NCI-H187 treated with DMSO at 0.1 percent for 48 hours (cell line): ENCODE measurements around the gene RAB8B.

Experiments used
- DNase-seq: peaks from one replicate; lab custom pipeline; 2025; lab: John Stamatoyannopoulos, UW

RAB8B gene

DNA sequence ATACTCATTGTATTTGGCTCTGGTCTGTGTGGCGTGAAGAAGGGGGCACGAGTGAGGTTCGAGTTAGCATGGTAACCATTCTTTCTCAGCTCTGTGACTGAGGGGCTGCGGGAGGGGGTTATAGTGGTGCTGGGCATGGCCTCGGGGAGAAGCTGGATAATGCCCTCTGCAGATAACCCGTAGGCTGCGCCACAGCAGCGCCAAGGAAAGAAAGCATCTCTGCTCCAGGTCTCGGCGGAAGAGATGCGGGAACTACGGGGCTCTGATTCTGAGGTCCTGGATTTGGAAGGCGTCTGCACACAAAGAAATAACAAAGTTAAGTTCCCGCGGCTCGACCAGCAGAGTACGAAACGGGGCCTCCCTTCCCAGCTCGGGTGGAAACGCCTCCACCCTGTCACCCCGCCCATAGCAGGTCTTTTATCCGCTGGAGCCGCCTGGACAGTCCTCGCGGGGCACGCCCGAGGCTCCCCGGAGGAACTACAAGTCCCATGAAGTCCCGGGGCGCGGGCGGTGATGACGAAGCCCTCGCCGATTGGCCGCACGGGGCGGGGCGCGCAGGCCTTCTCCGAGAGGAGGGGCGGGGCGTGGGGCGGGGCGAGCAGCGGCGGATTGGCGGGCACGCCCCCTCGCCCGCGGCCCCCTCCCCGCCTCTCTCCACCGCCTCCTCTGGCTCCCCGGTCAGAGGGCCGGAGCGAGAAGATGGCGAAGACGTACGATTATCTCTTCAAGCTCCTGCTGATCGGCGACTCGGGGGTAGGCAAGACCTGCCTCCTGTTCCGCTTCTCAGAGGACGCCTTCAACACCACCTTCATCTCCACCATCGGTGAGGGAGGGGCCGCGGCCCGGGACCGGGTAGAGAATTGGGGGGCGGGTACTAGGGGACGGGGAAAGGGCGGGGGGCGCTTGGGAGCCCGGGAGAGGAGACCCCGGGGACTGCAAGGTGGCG, at the start of gene RAB8B:
RAB8B (plus strand) TSS at position 681 of the 946 bp plus-strand sequence; CDS start at position 700, 19 bp downstream.
- peak; percentile 34 for DNase-seq

DNA sequence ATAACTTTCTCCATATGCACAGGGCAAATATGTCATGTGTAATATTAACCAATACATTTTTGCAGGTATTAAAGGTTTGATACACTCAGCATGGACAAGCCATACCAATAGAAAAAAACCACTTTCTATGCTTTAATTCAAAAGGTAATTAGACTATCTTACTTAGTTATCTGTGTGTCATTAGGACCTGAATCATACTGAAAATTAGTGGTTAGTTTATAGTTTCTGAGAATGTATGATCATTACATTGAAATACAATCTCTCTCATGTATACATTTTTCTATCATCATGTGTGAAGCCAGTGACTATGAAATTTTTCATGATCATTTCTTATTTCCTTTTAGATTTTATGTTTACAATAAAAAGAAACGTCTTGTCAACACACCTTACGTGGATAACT, 48.5 kb upstream of the RAB8B start:
- DNase-seq, result no peak

DNA sequence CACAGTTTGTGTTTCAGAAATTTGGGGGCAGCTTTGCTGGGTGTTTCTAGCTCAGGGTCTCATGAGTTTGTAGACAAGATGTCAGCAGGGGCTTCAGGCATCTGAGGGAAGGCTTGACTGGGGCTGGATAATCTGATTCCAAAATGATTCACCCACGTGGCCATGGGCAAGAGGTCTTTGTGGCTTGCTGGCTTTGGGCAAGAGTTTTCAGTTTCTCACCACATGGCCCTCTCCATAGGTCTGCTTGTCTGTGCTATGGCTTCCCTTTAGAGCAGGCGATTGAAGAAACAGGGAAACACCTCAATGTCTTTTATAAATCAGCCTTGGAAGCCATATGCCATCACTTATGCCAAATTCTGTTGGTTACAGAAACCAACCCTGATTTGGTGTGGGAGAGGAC, 44.0 kb upstream of the RAB8B start:
- no peak for DNase-seq

DNA sequence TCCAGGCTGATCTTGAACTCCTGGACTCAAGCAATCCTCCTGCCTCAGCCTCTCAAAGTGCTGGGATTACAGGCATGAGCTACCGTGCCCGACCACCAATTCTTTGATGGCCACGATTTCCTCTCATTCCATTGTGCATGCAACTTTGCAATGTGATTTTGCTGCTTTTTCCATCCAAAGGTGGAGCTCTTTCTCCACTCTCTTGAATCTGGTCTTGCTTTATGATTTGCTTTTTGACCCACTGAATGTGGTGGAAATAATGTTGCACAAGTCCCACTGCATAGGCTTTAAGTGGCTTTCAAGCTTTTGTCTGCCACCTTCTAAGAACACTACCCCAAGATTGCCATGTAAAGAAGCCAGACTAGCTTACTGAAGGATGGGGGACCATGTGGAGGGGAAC, 42.7 kb upstream of the RAB8B start:
- no peak for DNase-seq

DNA sequence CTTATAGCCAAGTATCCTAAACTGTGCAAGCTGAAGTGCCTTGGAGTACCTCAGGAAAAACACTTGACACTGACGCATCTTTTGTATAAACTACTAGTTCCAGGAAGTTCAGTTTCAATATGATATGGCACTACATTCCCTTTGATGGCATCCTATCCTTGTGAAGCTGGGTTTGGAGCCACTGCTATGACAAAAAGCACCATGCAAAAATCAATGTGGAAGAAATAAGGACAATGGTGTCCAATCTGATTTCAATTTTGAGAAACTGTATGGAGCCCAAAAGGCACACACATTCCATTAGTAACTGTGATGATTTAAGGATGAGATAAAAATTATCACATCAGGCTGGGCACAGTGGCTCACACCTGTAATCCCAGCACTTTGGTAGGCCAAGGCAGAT, 37.7 kb upstream of the RAB8B start:
- DNase-seq, result no peak

DNA sequence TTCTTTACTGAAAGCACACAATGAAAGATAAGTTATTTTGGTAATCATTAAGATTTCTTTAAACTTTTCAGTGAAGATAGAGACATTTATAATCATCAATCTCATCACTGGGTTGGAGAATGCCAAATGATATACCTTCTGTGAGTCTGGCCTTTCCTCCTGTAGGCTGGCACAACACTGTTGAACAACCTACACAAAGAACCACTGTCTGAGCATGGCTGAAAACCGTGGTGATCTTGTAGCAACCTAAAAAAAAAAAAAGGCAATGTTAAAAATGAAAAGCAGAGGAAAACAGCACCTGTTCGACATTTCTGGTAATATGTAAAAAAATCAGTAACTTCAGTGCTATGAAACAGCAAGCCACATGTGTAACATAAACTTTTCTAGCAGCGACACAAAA, 33.9 kb upstream of the RAB8B start:
- no peak for DNase-seq

DNA sequence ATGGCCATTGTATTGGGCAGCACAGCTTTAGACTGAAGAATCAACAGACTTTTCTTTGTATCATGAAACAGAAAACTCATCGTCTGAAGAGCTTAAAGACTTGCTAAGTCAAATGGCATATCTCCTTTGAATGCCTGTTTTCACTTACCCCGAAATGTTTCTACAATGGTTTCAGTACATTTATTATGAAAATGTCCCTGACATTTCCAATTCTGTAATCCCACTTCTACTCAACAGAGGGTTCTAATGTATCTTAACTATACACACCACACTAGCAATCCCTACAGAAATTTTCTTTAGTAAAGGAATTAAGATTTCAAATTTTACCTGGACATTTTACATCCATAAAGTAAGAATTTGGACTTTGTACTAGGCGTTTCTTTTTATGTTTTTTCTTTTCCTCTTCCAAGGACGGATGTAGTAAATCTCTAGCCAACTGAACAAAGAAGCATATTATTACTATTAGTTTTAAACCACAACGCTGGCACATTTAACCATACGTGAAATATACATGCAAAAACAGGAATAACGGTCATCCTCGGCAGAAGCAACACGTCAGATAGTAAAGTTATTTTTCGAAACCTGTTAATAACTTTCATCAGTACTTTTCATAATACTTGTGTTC, 33.2 kb upstream of the RAB8B start:
- no peak for DNase-seq

DNA sequence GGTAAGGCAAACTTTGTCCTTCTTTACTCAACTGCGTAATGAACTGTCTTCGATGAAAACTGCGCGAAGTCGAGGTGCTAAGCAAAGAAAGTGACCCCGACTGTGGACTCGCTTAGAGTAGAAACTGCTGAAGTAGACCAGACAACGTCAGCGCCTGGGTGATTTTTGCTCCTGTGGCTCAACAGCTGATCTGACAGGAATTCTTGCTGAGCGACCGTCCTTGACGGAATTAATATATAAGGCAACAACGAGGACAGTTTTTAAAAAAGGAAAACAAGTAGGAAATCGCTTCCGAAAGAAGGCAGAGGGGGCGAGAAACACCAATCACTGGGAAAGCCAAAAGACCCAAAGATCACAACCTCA, 32.7 kb upstream of the RAB8B start:
- no peak for DNase-seq

DNA sequence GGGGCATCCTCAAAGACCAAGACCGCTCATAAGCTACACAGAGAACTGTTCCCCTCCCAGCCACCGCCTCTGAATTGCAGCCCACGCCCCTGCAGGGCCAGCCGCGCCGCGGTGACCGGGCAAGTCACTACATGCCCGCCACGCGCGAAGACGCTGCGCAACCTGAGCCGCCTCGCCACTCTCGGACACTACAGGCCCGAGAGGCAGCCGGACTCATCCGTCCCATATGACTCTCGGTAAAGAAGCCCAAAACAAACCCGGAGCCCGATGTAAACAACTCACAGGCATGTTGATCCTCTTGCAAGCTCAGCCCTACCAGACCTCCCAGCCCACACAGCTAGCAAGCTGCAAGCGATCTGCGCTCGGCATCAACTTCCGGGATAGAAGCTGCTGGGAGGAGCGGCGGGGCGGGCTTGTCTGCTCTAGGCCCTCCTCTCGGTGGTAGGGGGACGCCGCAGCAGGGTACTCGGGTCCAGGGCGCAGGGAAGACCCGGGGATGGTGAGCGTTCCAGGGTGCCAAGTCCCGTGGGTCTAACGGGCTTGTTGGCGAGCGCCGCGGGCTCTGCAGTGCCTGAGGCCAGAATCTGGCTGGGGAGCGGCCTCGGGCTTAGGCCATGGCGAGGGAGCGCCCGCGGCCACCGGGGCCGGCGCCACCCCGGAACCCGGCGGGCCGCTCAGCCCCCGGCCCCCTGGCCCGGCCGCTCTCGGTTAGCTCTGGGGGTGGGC, 32.1 kb upstream of the RAB8B start, which contains the start of gene RPS27L:
RPS27L (minus strand) TSS at position 360 of the 726 bp plus-strand sequence; CDS start at position 288, 72 bp downstream.
- DNase-seq, result peak; percentile 13

DNA sequence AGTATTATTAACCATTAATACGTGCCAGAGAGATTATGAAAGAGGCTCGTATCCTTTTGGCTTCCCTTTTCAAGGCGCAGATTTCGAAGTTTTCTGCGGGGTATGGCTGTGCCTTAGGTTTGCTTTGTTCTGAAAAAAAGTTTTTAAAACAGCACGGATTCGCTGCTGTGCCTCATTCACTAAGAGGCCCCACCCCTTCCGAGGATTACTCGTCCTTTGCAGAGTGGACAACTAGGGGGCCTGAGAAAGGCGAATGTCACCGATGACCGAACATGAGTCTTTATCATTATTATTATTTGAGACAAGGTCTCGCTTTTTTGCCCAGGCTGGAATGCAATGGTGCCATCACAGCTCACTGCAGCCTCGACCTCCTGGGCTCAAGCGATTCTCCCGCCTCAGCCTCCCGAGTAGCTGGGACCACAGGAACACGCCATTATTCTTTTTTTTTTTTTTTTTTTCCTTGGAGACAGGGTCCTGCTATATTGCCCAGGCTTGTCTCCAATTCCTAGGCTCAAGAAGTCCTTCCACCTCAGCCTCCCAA, 31.4 kb upstream of the RAB8B start:
- DNase-seq, result no peak

DNA sequence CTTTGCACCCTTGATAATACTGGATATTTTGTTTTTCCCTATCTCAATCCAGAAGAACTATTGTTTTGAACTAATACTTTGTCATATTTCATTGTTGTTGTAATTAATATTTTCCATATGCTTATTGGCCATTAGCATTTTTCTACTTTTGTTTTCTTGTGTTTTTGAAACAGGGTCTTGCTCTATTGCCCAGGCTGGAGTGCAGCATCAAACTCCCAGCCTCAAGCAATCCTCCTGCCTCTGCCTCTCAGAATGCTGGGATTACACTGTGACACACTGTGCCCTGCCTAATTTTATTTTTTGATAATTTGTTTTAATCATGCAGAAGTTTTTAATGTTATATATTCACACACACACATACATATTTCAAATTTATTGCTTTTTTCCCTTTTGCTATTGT, 28.8 kb upstream of the RAB8B start:
- DNase-seq, result no peak

DNA sequence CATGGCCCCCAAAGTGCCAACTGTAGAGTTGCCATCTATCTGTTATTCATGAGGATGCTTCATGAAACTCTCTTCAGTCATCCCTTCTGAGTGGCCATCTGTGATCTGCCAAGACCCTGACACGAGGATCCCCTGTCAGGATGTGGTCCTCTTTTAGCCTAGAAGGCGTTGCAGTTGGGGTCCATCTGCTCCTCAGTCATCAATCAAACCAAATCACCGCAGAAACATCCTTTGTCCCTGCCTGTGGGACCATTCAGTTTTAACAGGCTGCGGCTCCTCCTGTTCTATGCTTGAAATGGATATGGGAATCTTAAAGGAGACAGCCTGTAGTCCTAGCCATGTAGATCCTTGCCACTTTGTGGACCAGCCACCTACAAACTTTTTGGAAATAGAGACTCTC, 26.2 kb upstream of the RAB8B start:
- DNase-seq, result no peak

DNA sequence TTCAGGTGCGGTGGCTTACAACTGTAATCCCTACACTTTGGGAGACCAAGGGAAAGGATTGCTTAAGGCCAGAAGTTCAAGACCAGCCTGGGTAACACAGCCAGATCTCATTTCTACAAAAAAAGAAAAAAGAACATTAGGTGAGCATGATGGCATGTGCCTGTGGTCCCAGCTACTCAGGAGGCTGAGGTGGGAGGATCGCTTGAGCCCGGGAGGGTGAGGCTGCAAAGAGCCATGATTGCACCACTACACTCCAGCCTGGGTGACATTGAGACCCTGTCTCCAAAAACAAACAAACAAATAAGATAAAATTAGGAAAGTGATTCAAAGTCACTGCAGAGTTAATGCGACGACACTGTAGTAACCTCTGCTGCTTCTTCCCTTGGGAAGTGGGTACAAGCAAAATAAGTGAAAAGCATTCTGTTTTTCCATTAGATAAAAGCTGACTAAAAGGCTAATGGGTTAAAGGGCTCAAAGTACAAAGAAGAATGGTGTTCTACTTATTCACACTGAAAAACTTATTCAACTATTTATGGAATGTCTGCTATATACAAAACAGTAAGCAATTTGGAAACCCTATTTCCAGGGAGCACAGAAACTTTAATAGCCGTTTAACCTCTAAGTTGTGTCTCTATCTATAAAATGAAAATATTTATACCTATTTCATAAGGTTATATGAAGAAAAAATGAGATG, 24.1 kb upstream of the RAB8B start:
- DNase-seq, result no peak

DNA sequence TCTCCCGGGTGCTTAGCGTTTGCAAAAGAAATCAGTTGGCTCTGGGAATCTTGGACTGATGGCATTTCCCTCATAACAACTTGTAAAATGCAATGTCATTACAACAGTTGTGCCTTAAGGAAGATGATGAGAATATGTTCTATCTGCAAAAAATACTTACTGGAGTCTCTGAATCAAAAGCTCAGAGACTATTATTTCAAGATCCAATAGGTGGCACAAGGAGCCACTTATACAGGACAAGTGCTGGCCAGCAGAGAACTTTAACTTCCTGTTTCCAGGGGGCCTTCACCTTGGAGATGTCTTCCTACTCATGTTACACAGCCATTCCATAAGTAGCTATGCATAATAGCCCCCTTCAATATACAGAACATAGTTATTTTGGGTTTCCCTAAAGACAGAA, 23.2 kb upstream of the RAB8B start:
- DNase-seq, result no peak

DNA sequence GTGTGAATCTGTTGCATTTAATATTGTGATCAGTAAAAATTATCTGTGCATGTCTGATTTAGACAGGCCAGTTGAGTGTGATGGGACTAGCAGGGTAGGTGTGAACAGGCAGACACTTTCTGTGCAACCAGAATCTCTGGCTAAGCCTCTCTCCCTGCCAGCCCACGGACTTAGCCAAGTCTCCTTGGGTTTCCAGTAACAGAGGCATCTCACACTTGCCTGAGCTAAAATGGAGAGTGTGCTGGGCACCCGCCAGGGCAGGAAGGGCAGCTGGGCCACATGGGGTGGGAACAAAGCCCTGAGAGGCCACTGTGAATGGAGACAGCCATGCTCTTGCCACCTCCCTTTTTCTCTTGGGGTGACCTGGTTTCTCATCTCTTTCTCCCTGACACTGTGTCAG, 19.6 kb upstream of the RAB8B start:
- no peak for DNase-seq

DNA sequence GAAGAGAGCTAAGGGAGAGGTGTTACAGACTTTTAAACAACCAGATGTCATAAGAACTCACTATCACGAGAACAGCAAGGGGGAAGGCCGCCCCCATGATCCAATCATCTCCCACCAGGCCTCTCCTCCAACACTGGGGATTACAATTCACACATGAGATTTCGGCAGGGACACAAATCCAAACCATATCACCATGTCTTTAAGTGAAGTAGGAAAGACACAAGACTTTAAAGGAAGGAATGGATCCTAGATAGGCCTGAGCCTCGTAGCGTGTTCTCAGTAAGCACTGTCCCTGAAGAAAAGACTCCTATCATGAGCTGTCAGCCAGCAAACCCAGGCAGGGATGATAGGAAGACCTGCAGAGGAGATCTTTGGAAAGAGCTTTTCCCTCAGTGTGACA, 17.0 kb upstream of the RAB8B start:
- DNase-seq, result no peak

DNA sequence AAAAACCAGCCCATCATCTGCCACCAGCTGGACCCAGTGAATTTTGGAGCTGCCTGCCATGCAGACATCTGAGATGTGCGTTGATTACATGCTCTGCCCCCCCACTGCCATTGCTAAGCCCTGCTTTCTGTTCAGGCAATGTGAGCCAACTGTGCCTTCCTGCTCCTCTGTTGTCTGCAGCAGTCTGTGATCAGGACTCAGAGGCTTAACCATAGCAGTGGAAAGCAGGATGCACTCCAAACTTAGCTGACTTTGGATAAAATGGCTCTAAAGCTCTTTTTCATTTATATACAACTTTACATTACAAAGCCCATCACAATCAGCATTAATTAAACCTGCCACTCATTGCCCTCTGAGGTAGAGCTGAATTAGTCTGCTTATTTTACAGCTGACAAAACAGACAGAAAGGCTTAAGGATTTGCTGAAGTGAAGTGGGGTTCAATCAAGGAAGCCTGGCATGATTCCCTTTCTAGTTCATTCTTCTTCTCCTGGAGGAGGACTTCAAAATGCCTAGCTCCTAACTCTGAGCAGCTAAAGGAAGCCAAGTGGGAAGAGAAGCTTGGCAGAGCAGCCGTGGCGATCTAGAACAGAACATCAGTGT, 16.5 kb upstream of the RAB8B start:
- DNase-seq, result no peak

DNA sequence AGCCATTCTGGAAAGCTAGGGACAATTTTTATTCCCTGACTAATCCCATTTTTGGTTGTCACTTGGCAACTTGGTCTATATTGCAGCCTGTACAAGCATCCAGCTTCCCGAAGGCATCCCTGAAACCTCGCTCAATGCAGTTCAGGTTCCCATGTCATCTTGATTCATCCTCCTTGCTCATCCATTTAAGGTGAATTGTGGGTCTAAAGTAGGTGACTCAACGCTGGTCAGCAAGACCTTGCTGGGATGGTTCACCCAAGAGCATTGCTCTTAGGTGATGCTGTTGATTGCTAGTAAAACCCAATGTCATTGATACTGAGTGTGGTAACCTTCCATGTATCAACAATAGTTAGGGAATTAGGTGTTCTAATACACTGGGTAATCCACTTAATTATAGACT, 13.1 kb upstream of the RAB8B start:
- no peak for DNase-seq

DNA sequence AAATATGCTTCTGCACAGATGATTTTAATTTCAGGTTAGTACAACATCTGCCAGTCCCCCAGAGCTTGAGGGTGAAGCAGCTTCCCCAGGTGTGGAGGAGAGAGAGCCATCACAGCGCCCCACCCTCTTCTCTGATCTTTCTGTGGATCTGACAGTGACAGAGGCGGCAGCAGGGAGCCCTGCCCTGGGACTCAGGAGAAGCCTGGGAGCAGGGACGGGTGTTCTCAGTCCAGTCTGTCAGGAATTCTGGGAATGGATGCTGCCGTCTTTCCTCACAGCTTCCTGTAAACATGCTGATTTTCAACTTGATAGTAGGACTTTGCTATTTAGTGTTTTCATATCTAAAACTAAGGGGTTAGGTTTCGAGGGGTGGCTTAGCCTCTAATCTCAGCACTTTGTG, 11.4 kb upstream of the RAB8B start:
- DNase-seq, result no peak

DNA sequence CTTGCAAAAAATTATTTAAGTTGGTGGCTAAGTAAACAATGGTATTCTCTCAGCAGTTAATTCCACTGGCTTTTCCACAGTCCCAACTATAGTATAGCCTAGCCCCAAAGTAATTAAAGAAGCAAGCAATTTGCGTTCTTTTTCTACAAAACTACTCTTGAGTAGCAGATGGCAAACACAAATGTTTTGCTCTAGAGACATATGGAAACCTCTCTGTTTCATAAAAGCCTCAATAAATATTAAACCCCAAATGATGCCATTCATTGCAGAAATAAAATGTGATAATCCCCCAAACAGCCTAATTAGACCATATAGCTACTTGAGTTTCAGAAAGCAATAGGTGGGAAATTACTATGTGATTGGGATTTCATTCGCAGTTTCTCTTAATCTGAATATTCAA, 8.7 kb upstream of the RAB8B start:
- DNase-seq, result no peak

DNA sequence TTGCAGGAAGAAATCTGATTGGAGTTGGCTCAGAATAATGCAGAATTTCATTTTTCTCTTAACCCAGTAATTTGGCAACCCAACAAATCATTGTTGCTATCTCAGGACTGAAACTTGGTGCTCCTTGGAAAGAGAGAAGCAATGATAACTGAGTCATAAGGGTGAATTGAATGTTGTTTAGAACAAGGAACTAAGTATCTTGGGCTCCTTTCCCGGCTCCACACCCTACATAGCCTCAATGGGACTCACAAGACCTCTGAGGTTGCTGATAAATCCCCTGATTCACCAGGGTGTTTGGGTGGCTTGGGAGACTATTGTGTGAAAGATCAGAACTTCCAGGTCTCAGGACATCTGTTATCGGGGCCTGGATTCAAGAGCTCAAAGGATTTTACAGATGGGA, 7.8 kb upstream of the RAB8B start:
- no peak for DNase-seq

DNA sequence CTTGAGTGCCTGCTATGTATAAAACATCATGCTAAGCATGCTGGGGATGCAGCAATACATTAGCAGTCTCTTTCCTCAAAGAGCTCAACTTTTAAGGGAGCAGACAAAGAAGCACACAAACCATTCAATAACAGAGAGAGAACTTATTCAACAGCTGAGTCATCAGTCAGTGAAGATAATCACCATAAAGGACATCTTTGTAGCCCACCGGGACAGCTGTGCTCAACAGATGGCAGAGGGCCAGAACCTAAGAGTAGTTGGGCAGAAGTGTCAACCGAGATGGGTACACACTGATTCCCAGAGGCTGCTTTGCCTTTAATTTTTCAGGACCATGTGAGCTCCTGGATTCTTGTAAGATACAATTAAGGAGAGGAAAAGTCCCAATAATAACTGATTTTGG, 4.2 kb upstream of the RAB8B start:
- DNase-seq, result no peak
